Left ventricle myocardium inferior (tissue), 1 donor: ENCODE results near the gene RASA4B. TPM values are rescaled to one million over a fixed set of nuclear protein-coding genes. Genes with fewer than 3 reads are reported as not detected.
"Not testable (repeated sequence)": the region's sequence is repeated elsewhere in the genome, so short reads cannot be mapped to it uniquely, and the experiment has no call there.

ENCODE experiments used
- DNase-seq: peaks from one replicate; pipeline ENCODE4 v3.0.0-alpha.2; 2020
- H3K27ac ChIP-seq: fragments of 200-600 bp; replicated peaks from 2 replicates; pipeline ENCODE4 v1.8.0; 2021
- H3K27me3 ChIP-seq: fragments of 200-600 bp; 2 replicates; pipeline ENCODE4 v1.8.0; 2021; ENCODE audit warnings: low read depth
- H3K36me3 ChIP-seq: fragments of 200-600 bp; 2 replicates; pipeline ENCODE4 v1.8.0; 2021
- H3K4me1 ChIP-seq: fragments of 200-600 bp; 2 replicates; pipeline ENCODE4 v1.8.0; 2021
- H3K4me3 ChIP-seq: fragments of 200-600 bp; 2 replicates; pipeline ENCODE4 v1.8.0; 2021; ENCODE audit warnings: mild to moderate bottlenecking, moderate library complexity
- H3K9me3 ChIP-seq: fragments of 200-600 bp; replicated peaks from 2 replicates; pipeline ENCODE4 v1.8.0; 2021
- CTCF ChIP-seq: fragments of 200-600 bp; IDR thresholded peaks from 2 replicates; pipeline ENCODE4 v1.8.0; 2021; ENCODE audit warnings: antibody characterized with exemption, mild to moderate bottlenecking, borderline replicate concordance
- intact Hi-C: fragments of 100-400 bp; cut with micrococcal nuclease; formaldehyde crosslinking; loops from one replicate; pipeline ENCODE4 v1.11.0; 2022
- total RNA-seq: library from RNA; stranded (reverse); fragmentation: NEBNext Ultra II Directional; extraction: Animal tissue kit (Norgen Biotek cat#: 25700); gene quantifications from one replicate; pipeline ENCODE4 v1.2.1, GENCODE V29; 2021
- donor health status: DM: no; HTN: yes; CAD: no; lungs with severe emphysema.

Gene RASA4B
- total RNA-seq, 1 donor from 2014 or later, result 5.7 TPM

- peak within 1 kb of the TSS; percentile 66 for H3K27ac ChIP-seq
- not testable (repeated sequence) for H3K27me3 ChIP-seq
These were observed 39.0 kb downstream of the RASA4B start, which contains the start of gene POLR2J for GRCh38 chr7:102478314-102479208. Gene POLR2J (minus strand): TSS chr7:102478922. CDS start chr7:102478860, 62 bp downstream.

GRCh38 chr7:102474736-102475435, 42.7 kb downstream of the RASA4B start:
- H3K4me3 ChIP-seq, H3K4me1 ChIP-seq, H3K27ac ChIP-seq, intact Hi-C loops, H3K9me3 ChIP-seq, H3K27me3 ChIP-seq, DNase-seq: not testable (repeated sequence)
- H3K36me3 ChIP-seq, result peaks cover 24% of the 10 kb centered on the region

More at GRCh38 chr7:102478314-102479208, 39.0 kb downstream of the RASA4B start, which contains the start of gene POLR2J:
- peak; percentile 74 for TF ChIP-seq CTCF
- H3K4me1 ChIP-seq, intact Hi-C loops, H3K9me3 ChIP-seq, H3K36me3 ChIP-seq: not testable (repeated sequence)
- peak; percentile 93 for DNase-seq
- H3K4me3 ChIP-seq, result peak within 1 kb of the TSS; percentile 72

GRCh38 chr7:102474116-102474515, 43.5 kb downstream of the RASA4B start:
- H3K27me3 ChIP-seq, H3K4me3 ChIP-seq, DNase-seq, H3K27ac ChIP-seq, intact Hi-C loops, H3K4me1 ChIP-seq, H3K9me3 ChIP-seq: not testable (repeated sequence)
- H3K36me3 ChIP-seq, result peaks cover 27% of the 10 kb centered on the region

GRCh38 chr7:102473271-102473991, 44.1 kb downstream of the RASA4B start:
- Histone ChIP-seq H3K9me3 (no peaks in the 10 kb centered on the region), H3K4me3 (no peak overlapping the region), H3K4me1 (peaks cover 4% of the 10 kb centered on the region), H3K27me3 (no peaks in the 10 kb centered on the region), H3K36me3 (peaks cover 27% of the 10 kb centered on the region), H3K27ac (no peak overlapping the region)
- no peak for DNase-seq
- TF ChIP-seq CTCF, result no peak
- intact Hi-C loops, result no loop called here

- DNase-seq, result no peak
- H3K4me3 ChIP-seq, result no peak overlapping the region
- no peaks in the 10 kb centered on the region for H3K9me3 ChIP-seq
- H3K27ac ChIP-seq, result no peak overlapping the region
- H3K27me3 ChIP-seq, result no peaks in the 10 kb centered on the region
- no peak for TF ChIP-seq CTCF
- intact Hi-C loops, result no loop called here
- H3K4me1 ChIP-seq, result no peaks in the 10 kb centered on the region
- peaks cover 27% of the 10 kb centered on the region for H3K36me3 ChIP-seq
These were observed 45.2 kb downstream of the RASA4B start for GRCh38 chr7:102472126-102473041.
